ENCODE measurements around the gene TNRC18.
"Not testable (repeated sequence)": the region's sequence is repeated elsewhere in the genome, so short reads cannot be mapped to it uniquely, and the experiment has no call there.

TNRC18 gene

GRCh38 chr7:5360971-5361370 is 62.7 kb downstream of the TNRC18 start:
- ATAC-seq (ENCODE audit: insufficient read depth, low read depth) (no peak), DNase-seq (no peak)
- H3K36me3 ChIP-seq (ENCODE audit: insufficient read depth, low read length) = peaks cover 85% of the 10 kb centered on the region
- H3K4me1 ChIP-seq (ENCODE audit: insufficient read depth, low read length) = no peaks in the 10 kb centered on the region
- no peak overlapping the region for H3K4me2 ChIP-seq (ENCODE audit: insufficient read depth, low read length)
- no peaks in the 10 kb centered on the region for H3K9me3 ChIP-seq (ENCODE audit: insufficient read depth, low read length, severe bottlenecking)
- TF ChIP-seq, protein P1, sequence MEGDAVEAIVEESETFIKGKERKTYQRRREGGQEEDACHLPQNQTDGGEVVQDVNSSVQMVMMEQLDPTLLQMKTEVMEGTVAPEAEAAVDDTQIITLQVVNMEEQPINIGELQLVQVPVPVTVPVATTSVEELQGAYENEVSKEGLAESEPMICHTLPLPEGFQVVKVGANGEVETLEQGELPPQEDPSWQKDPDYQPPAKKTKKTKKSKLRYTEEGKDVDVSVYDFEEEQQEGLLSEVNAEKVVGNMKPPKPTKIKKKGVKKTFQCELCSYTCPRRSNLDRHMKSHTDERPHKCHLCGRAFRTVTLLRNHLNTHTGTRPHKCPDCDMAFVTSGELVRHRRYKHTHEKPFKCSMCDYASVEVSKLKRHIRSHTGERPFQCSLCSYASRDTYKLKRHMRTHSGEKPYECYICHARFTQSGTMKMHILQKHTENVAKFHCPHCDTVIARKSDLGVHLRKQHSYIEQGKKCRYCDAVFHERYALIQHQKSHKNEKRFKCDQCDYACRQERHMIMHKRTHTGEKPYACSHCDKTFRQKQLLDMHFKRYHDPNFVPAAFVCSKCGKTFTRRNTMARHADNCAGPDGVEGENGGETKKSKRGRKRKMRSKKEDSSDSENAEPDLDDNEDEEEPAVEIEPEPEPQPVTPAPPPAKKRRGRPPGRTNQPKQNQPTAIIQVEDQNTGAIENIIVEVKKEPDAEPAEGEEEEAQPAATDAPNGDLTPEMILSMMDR (IDR thresholded peaks at IDR 0.05; ENCODE audit: borderline replicate concordance, extremely low read depth, low read length, poor library complexity, severe bottlenecking) = no peak
- TF ChIP-seq EZH2 (IDR thresholded peaks at IDR 0.05; ENCODE audit: borderline replicate concordance, low read depth, low read length, severe bottlenecking) = no peak
- H4K20me1 ChIP-seq (ENCODE audit: insufficient read depth, low read length) = peaks cover 34% of the 10 kb centered on the region
- no peak overlapping the region for H2AFZ ChIP-seq (ENCODE audit: low read depth, low read length)
- H3K9ac ChIP-seq (ENCODE audit: low read depth, low read length) = no peak overlapping the region
- peaks cover 31% of the 10 kb centered on the region for H3K79me2 ChIP-seq (ENCODE audit: insufficient read depth, low read length)
- H3K27ac ChIP-seq (ENCODE audit: low read length) = no peak overlapping the region
- no peaks in the 10 kb centered on the region for H3K27me3 ChIP-seq (ENCODE audit: insufficient read depth, low read length, poor library complexity)
- no peak overlapping the region for H3K4me3 ChIP-seq (ENCODE audit: low read depth in 1 of 2, low read length in 2 of 2)

DNA sequence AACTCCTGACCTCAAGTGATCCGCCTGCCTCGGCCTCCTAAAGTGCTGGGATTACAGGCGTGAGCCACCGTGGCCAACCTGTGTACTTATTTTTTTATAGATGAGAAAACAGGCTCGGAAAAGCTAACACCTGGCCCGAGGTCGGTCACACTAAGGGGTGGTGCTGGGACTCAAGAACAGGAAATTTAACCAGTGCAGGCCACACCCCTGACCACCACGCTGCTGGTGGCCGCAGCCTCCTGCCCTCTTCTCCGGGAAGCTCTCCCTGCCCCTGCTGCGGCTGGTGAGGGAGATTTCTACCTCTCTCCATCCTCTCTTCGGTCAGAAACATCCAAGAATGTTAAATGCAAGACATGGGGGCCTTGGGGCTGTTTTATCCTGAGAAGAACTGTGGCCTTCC is 63.2 kb downstream of the TNRC18 start:
- DNase-seq (no peak), ATAC-seq (ENCODE audit: insufficient read depth, low read depth) (no peak)
- H3K9me3 ChIP-seq (ENCODE audit: insufficient read depth, low read length, severe bottlenecking) = no peaks in the 10 kb centered on the region
- no peak overlapping the region for H3K27ac ChIP-seq (ENCODE audit: low read length)
- no peak overlapping the region for H2AFZ ChIP-seq (ENCODE audit: low read depth, low read length)
- no peaks in the 10 kb centered on the region for H3K27me3 ChIP-seq (ENCODE audit: insufficient read depth, low read length, poor library complexity)
- H4K20me1 ChIP-seq (ENCODE audit: insufficient read depth, low read length) = peaks cover 29% of the 10 kb centered on the region
- H3K4me3 ChIP-seq (ENCODE audit: low read depth in 1 of 2, low read length in 2 of 2) = no peak overlapping the region
- H3K4me1 ChIP-seq (ENCODE audit: insufficient read depth, low read length) = no peaks in the 10 kb centered on the region
- peaks cover 31% of the 10 kb centered on the region for H3K79me2 ChIP-seq (ENCODE audit: insufficient read depth, low read length)
- no peak overlapping the region for H3K9ac ChIP-seq (ENCODE audit: low read depth, low read length)
- no peak for TF ChIP-seq EZH2 (IDR thresholded peaks at IDR 0.05; ENCODE audit: borderline replicate concordance, low read depth, low read length, severe bottlenecking)
- TF ChIP-seq, protein P1 (IDR thresholded peaks at IDR 0.05; ENCODE audit: borderline replicate concordance, extremely low read depth, low read length, poor library complexity, severe bottlenecking) = no peak
- H3K4me2 ChIP-seq (ENCODE audit: insufficient read depth, low read length) = no peak overlapping the region
- peaks cover 85% of the 10 kb centered on the region for H3K36me3 ChIP-seq (ENCODE audit: insufficient read depth, low read length)

DNA sequence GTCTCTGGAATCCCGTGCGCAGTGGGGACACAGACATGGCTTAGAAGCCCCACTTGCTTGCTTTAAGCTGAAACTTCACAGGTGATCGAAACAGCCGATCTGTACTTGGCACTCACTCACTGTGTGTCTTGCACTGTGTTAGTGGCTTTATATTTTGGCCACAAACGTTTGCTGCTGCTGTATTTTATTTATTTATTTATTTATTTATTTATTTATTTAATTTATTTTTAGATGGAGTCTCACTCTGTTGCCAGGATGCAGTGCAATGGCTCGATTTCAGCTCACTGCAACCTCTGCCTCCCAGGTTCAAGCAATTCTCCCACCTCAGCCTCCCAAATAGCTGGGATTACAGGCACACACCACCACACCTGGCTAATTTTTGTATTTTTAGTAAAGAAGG is 63.6 kb downstream of the TNRC18 start:
- Histone ChIP-seq H4K20me1 (ENCODE audit: insufficient read depth, low read length) (peaks cover 26% of the 10 kb centered on the region), H3K36me3 (ENCODE audit: insufficient read depth, low read length) (peaks cover 84% of the 10 kb centered on the region), H3K79me2 (ENCODE audit: insufficient read depth, low read length) (peaks cover 31% of the 10 kb centered on the region)
- not testable (repeated sequence) for DNase-seq; H3K27me3 ChIP-seq (ENCODE audit: insufficient read depth, low read length, poor library complexity); H3K9ac ChIP-seq (ENCODE audit: low read depth, low read length); H3K4me3 ChIP-seq (ENCODE audit: low read depth in 1 of 2, low read length in 2 of 2); H3K9me3 ChIP-seq (ENCODE audit: insufficient read depth, low read length, severe bottlenecking); H3K4me1 ChIP-seq (ENCODE audit: insufficient read depth, low read length); ATAC-seq (ENCODE audit: insufficient read depth, low read depth); H3K4me2 ChIP-seq (ENCODE audit: insufficient read depth, low read length); H3K27ac ChIP-seq (ENCODE audit: low read length); H2AFZ ChIP-seq (ENCODE audit: low read depth, low read length)

GRCh38 chr7:5359344-5359743 is 64.3 kb downstream of the TNRC18 start:
- Histone ChIP-seq H3K36me3 (ENCODE audit: insufficient read depth, low read length) (peaks cover 88% of the 10 kb centered on the region), H3K79me2 (ENCODE audit: insufficient read depth, low read length) (peaks cover 32% of the 10 kb centered on the region), H3K4me1 (ENCODE audit: insufficient read depth, low read length) (no peaks in the 10 kb centered on the region)

More at GRCh38 chr7:5359344-5359743, 64.3 kb downstream of the TNRC18 start:
- DNase-seq (no peak), ATAC-seq (ENCODE audit: insufficient read depth, low read depth) (no peak)
- Histone ChIP-seq H4K20me1 (ENCODE audit: insufficient read depth, low read length) (peaks cover 30% of the 10 kb centered on the region), H3K27ac (ENCODE audit: low read length) (no peak overlapping the region), H3K9ac (ENCODE audit: low read depth, low read length) (no peak overlapping the region), H2AFZ (ENCODE audit: low read depth, low read length) (no peak overlapping the region), H3K4me2 (ENCODE audit: insufficient read depth, low read length) (no peak overlapping the region), H3K27me3 (ENCODE audit: insufficient read depth, low read length, poor library complexity) (no peaks in the 10 kb centered on the region), H3K4me3 (ENCODE audit: low read depth in 1 of 2, low read length in 2 of 2) (no peak overlapping the region), H3K9me3 (ENCODE audit: insufficient read depth, low read length, severe bottlenecking) (no peaks in the 10 kb centered on the region)
- TF ChIP-seq, protein P1 (IDR thresholded peaks at IDR 0.05; ENCODE audit: borderline replicate concordance, extremely low read depth, low read length, poor library complexity, severe bottlenecking) = no peak

All from DND-41 (cell line).